Suprapubic skin (tissue), 4 donors: Measurements from ENCODE around the gene NGF. TPM values are rescaled to one million over a fixed set of nuclear protein-coding genes. Genes with fewer than 3 reads are reported as not detected.

Experiments
- DNase-seq, 2 donors: peaks; one replicate each; pipeline ENCODE4 v3.0.0-alpha.2; 2019; ENCODE audit warnings: low spot score in 2 of 2
- H3K27ac ChIP-seq: fragments of 200-600 bp; sonication (generic); one replicate; pipeline ENCODE4 v1.5.1; 2019
- H3K27me3 ChIP-seq: fragments of 200-600 bp; sonication (generic); one replicate; pipeline ENCODE4 v1.5.1; 2019
- H3K36me3 ChIP-seq: fragments of 200-600 bp; sonication (generic); one replicate; pipeline ENCODE4 v1.5.1; 2019
- H3K4me1 ChIP-seq: fragments of 200-600 bp; sonication (generic); one replicate; pipeline ENCODE4 v1.5.1; 2019
- H3K4me3 ChIP-seq: fragments of 200-600 bp; sonication (generic); one replicate; pipeline ENCODE4 v1.5.1; 2019; ENCODE audit warnings: mild to moderate bottlenecking
- H3K9me3 ChIP-seq: fragments of 200-600 bp; sonication (generic); one replicate; pipeline ENCODE4 v1.5.1; 2019
- EP300 ChIP-seq: sonication (generic); formaldehyde crosslinking; IDR thresholded peaks from one replicate; pipeline ENCODE4 v1.6.1; 2017; ENCODE audit warnings: antibody characterized with exemption
- POLR2A ChIP-seq, 2 donors: fragments of 450-650 bp; IDR thresholded peaks; one replicate each; pipeline ENCODE4 v1.6.1; 2017; ENCODE audit warnings: antibody characterized with exemption in 2 of 2, mild to moderate bottlenecking in 2 of 2, moderate library complexity in 2 of 2
- POLR2AphosphoS5 ChIP-seq, 3 donors: sonication (generic); formaldehyde crosslinking; IDR thresholded peaks; one replicate each; pipeline ENCODE4 v1.6.1; 2017; ENCODE audit warnings: antibody characterized with exemption in 3 of 3
- WGBS: methylation state at CpG from one replicate; pipeline ENCODE4 v1.1.5; 2018; 5-methylcytosine and 5-hydroxymethylcytosine counted together
- total RNA-seq, 4 donors: library from RNA; depleted of rRNA; stranded (reverse); fragments of >200 nt; gene quantifications; one replicate each; pipeline ENCODE4 v1.1.0, GENCODE V29; 2016
- TF ChIP-seq, protein P1 (sequence below), 2 donors: fragments of 200-600 bp in 1 of 2; fragments of 450-650 bp in 1 of 2; sonication (generic) in 1 of 2; IDR thresholded peaks; one replicate each; pipeline ENCODE4 v1.5.1; 2016 to 2019; ENCODE audit warnings: antibody characterized with exemption in 2 of 2, mild to moderate bottlenecking in 1 of 2, moderate library complexity in 1 of 2

The NGF gene
- total RNA-seq, 4 donors from 2014 or later: 0.80 TPM; not detected in 3

DNA sequence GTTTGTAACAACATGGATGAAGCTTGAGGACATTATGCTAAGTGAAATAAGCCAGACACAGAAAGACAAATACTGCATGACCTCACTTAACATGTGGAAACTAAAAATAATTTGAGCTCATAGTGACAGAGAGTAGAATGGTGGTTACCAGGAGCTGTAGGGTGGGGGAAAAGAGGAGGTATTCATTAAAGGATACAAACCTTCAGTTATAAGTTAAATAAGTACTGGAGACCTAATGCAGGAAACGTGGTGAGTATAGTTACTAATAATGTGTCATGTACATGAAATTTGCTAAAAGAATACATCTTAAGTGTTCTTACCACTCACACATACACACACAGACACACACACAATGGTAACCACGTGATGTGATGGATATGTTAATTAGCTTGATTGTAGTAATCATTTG is 86.7 kb downstream of the NGF start:
- no peak overlapping the region for H3K4me3 ChIP-seq
- peak overlapping the region; percentile 62 for H3K27ac ChIP-seq
- 45% methylated on average over 2 of the region's 2 CpGs for WGBS
- no peaks in the 10 kb centered on the region for H3K36me3 ChIP-seq
- no peak for DNase-seq
- H3K4me1 ChIP-seq: no peaks in the 10 kb centered on the region
- TF ChIP-seq, protein P1, sequence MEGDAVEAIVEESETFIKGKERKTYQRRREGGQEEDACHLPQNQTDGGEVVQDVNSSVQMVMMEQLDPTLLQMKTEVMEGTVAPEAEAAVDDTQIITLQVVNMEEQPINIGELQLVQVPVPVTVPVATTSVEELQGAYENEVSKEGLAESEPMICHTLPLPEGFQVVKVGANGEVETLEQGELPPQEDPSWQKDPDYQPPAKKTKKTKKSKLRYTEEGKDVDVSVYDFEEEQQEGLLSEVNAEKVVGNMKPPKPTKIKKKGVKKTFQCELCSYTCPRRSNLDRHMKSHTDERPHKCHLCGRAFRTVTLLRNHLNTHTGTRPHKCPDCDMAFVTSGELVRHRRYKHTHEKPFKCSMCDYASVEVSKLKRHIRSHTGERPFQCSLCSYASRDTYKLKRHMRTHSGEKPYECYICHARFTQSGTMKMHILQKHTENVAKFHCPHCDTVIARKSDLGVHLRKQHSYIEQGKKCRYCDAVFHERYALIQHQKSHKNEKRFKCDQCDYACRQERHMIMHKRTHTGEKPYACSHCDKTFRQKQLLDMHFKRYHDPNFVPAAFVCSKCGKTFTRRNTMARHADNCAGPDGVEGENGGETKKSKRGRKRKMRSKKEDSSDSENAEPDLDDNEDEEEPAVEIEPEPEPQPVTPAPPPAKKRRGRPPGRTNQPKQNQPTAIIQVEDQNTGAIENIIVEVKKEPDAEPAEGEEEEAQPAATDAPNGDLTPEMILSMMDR (IDR thresholded peaks at IDR 0.05): no peak
- TF ChIP-seq EP300: no peak
- no peak for TF ChIP-seq POLR2AphosphoS5 (IDR thresholded peaks at IDR 0.05)
- TF ChIP-seq POLR2A (IDR thresholded peaks at IDR 0.05): no peak
- peaks cover 3% of the 10 kb centered on the region for H3K9me3 ChIP-seq
- H3K27me3 ChIP-seq: no peaks in the 10 kb centered on the region

DNA sequence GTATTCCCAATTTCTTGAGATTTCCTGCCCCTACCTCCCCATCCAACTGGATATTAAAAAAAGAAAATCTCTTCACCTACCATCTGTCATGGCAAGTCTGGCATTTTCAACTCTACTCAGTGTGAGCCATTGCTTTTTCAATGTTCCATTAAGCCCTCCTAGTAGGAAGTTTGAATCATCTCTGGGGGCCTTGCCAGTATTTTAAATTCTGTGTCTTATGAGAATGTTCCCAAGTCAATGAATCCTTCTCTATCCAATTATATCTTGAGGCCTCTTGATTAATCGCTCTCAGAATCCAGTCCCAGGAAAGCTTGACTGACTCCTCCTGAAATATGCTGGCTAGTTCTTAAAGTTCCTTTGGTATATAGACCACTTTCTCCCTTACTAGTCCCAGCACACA is 91.5 kb downstream of the NGF start:
- no peak for TF ChIP-seq POLR2A (IDR thresholded peaks at IDR 0.05)
- TF ChIP-seq, protein P1 (IDR thresholded peaks at IDR 0.05): no peak
- TF ChIP-seq EP300: no peak
- TF ChIP-seq POLR2AphosphoS5 (IDR thresholded peaks at IDR 0.05): no peak
- no peak for DNase-seq
- Histone ChIP-seq H3K27ac (no peak overlapping the region), H3K27me3 (no peaks in the 10 kb centered on the region), H3K36me3 (no peaks in the 10 kb centered on the region), H3K4me1 (no peaks in the 10 kb centered on the region), H3K9me3 (peaks cover 11% of the 10 kb centered on the region), H3K4me3 (no peak overlapping the region)
- 91% methylated on average over 1 of the region's 1 CpG for WGBS

DNA sequence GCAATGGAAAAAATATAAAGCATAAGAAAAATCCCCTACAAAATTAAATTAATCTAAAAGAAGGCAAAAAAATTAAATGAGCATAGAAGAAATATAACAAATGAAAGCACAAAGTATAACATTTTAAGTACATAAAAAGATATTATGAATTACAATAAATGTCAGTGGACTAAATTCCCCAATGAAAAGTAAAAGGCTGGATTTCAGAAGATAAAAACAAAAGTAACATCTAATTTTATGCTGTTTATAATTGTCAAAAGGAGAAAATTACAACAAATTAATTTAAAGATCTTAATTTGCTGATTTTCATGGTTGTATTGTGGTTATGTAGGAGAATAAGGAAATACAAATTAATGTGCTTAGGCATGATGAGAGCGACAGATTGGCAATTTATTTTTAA is 92.8 kb downstream of the NGF start:
- TF ChIP-seq POLR2A (IDR thresholded peaks at IDR 0.05) (no peak), POLR2AphosphoS5 (IDR thresholded peaks at IDR 0.05) (no peak), EP300 (no peak)
- TF ChIP-seq, protein P1 (IDR thresholded peaks at IDR 0.05): no peak
- Histone ChIP-seq H3K4me1 (no peaks in the 10 kb centered on the region), H3K36me3 (no peaks in the 10 kb centered on the region), H3K27ac (no peak overlapping the region), H3K27me3 (no peaks in the 10 kb centered on the region), H3K9me3 (peaks cover 11% of the 10 kb centered on the region), H3K4me3 (no peak overlapping the region)
- no peak for DNase-seq
- WGBS: 100% methylated on average over 1 of the region's 1 CpG

DNA sequence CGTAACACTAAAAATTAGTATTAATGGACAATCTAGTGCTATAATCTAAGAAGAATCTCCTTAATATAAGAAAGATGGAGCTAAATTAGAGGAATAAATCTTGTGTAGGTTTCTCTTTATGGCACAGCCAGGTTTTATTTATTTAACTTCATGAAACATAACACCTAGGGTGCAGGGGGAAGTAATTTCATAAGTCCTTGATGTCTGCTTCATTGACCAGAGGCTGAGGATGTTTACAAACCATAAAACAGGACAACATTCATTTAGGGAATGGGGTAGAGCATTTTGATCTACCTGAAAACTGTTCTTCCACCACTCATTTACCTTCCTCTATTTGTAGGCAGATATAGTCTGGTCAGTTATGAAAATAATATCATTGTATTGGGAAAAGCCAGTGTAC is 95.5 kb downstream of the NGF start:
- H3K27me3 ChIP-seq: no peaks in the 10 kb centered on the region
- TF ChIP-seq, protein P1 (IDR thresholded peaks at IDR 0.05): no peak
- no peak for TF ChIP-seq POLR2AphosphoS5 (IDR thresholded peaks at IDR 0.05)
- TF ChIP-seq EP300: no peak
- TF ChIP-seq POLR2A (IDR thresholded peaks at IDR 0.05): no peak
- no peak for DNase-seq
- no peak overlapping the region for H3K4me3 ChIP-seq
- H3K4me1 ChIP-seq: peaks cover 6% of the 10 kb centered on the region
- no peaks in the 10 kb centered on the region for H3K36me3 ChIP-seq
- no peak overlapping the region for H3K27ac ChIP-seq
- WGBS: 92% methylated on average over 1 of the region's 1 CpG
- peaks cover 8% of the 10 kb centered on the region for H3K9me3 ChIP-seq

DNA sequence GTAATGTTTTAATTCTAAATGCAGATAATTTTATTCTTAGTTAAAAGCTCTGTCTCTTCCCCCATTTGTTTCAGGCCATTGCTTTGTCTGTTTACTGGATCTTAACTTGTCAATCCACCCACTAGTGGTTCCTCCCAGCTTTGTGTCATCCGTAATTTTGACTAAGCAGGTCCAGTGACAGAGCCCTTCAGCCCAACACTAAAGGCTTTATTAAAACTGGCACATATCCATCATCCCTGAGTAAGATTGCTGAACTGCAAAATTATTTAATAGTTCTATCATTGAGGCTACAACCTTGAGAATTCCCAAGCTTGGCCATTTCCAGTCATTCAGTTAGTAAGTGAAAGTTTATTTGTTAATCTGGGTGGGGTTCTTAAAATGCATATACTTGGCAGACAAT is 96.7 kb downstream of the NGF start:
- WGBS: 50% methylated on average over 1 of the region's 1 CpG
- no peak overlapping the region for H3K4me3 ChIP-seq
- no peaks in the 10 kb centered on the region for H3K36me3 ChIP-seq
- TF ChIP-seq EP300 (no peak), POLR2AphosphoS5 (IDR thresholded peaks at IDR 0.05) (no peak), POLR2A (IDR thresholded peaks at IDR 0.05) (no peak)
- TF ChIP-seq, protein P1 (IDR thresholded peaks at IDR 0.05): no peak
- H3K27ac ChIP-seq: no peak overlapping the region
- H3K4me1 ChIP-seq: peaks cover 6% of the 10 kb centered on the region
- no peaks in the 10 kb centered on the region for H3K27me3 ChIP-seq
- no peak for DNase-seq
- H3K9me3 ChIP-seq: peaks cover 8% of the 10 kb centered on the region
